Measurements from ENCODE around the gene CCDC81. TPM values are rescaled to one million over a fixed set of nuclear protein-coding genes. Genes with fewer than 3 reads are reported as not detected.

CCDC81 gene
- total RNA-seq, 4 donors from 2014 or later, result 0.51 to 1.1 TPM; not detected in 2

- TF ChIP-seq CTCF (IDR thresholded peaks at IDR 0.05; ENCODE audit: low read depth), result no peak
Measured at GRCh38 chr11:86360775-86361395, 13.8 kb upstream of the CCDC81 start.

- TF ChIP-seq CTCF (IDR thresholded peaks at IDR 0.05; ENCODE audit: low read depth), result no peak
Measured at GRCh38 chr11:86363424-86363823, 11.3 kb upstream of the CCDC81 start.

- TF ChIP-seq CTCF (IDR thresholded peaks at IDR 0.05; ENCODE audit: low read depth), result no peak
Measured at GRCh38 chr11:86365546-86365945, 9.1 kb upstream of the CCDC81 start.

GRCh38 chr11:86369668-86370067 lies 5.0 kb upstream of the CCDC81 start:
- no peak for TF ChIP-seq CTCF (IDR thresholded peaks at IDR 0.05; ENCODE audit: low read depth)

GRCh38 chr11:86370171-86370570 lies 4.5 kb upstream of the CCDC81 start:
- TF ChIP-seq CTCF (IDR thresholded peaks at IDR 0.05; ENCODE audit: low read depth), result no peak

GRCh38 chr11:86370922-86371594 lies 3.6 kb upstream of the CCDC81 start:
- TF ChIP-seq CTCF (IDR thresholded peaks at IDR 0.05; ENCODE audit: low read depth), result no peak

- TF ChIP-seq CTCF (IDR thresholded peaks at IDR 0.05; ENCODE audit: low read depth), result no peak
Measured at GRCh38 chr11:86372041-86372440, 2.6 kb upstream of the CCDC81 start.
